ENCODE data around the gene KHSRP. TPM values are rescaled to one million over a fixed set of nuclear protein-coding genes. Genes with fewer than 3 reads are reported as not detected.

Gene KHSRP
- total and polyA plus RNA-seq, 10 of the 15 experiments (the other 5 are each of a cell fraction or from before 2014, with no cell fraction given): 4.8 to 440 (median 82.0) TPM

- ChIA-PET SMC1A (ENCODE audit: uncharacterized antibody, unreplicated experiment) (interaction anchor here (0.8 to 1.4 kb wide), 2 partner anchors 49 to 86 kb away, joined by 3 read pairs; partner anchors contain the start of gene ALKBH7), CTCF (interaction anchor here (0.8 kb wide), 1 partner anchor 67 kb away, joined by 3 read pairs; no protein-coding TSS in a partner anchor), RAD21 (ENCODE audit: unreplicated experiment) (interaction anchor here (1.2 kb wide), 1 partner anchor 15 kb away, joined by 4 read pairs; no protein-coding TSS in a partner anchor), POLR2A (no interaction called here)
- Histone ChIP-seq H3K27ac (ENCODE audit: control insufficient read depth, insufficient read depth) (no peak overlapping the region), H4K20me1 (ENCODE audit: control insufficient read depth, insufficient read depth) (peaks cover 27% of the 10 kb centered on the region), H3K4me1 (ENCODE audit: control insufficient read depth, insufficient read depth, low read length) (peaks cover 5% of the 10 kb centered on the region), H3K9ac (ENCODE audit: control insufficient read depth, insufficient read depth, low read length) (peak overlapping the region; percentile 33; the same call in 1 of the 2 replicates), H3K4me2 (ENCODE audit: control insufficient read depth, insufficient read depth) (peak overlapping the region; percentile 14), H3K36me3 (ENCODE audit: control insufficient read depth in 2 of 2, insufficient read depth in 2 of 2, low read length in 1 of 2) (peaks cover 20 to 46% of the 10 kb centered on the region in 2 experiments), H3K9me3 (replicated peaks; ENCODE audit: control insufficient read depth, insufficient read depth, low read length) (no peaks in the 10 kb centered on the region; the same call in 2 of the 3 replicates), H2AFZ (ENCODE audit: control insufficient read depth, low read depth, low read length) (no peak overlapping the region), H3K79me2 (ENCODE audit: control insufficient read depth, insufficient read depth, low read length) (peaks cover 48% of the 10 kb centered on the region), H3K4me3 (peak overlapping the region; percentile 93; the same call in 1 of the 2 replicates), H3K27me3 (replicated peaks in 1 of 2; ENCODE audit: control insufficient read depth in 2 of 2, insufficient read depth in 2 of 2, low read length in 1 of 2) (no peaks in the 10 kb centered on the region)
- in situ Hi-C loops (cut with MboI): no loop called here
- no peak for FAIRE-seq
- intact Hi-C loops (cut with micrococcal nuclease; ENCODE audit: unreplicated experiment): no loop called here
- BruUV-seq (replicated peaks): no TSS peak
- no peak for DNase-seq (ENCODE audit: low read depth, low spot score)
- no peak for ATAC-seq
- 89% methylated on average over 20 of the region's 20 CpGs for WGBS (ENCODE audit: insufficient coverage, insufficient replicate concordance, low lambda C conversion rate, missing lambda C conversion rate)
- TF ChIP-seq GATAD2B (conservative IDR thresholded peaks at IDR 0.05; ENCODE audit: low read depth) (no peak), NR2C2 (IDR thresholded peaks at IDR 0.05; ENCODE audit: borderline replicate concordance, control insufficient read depth, insufficient read length, low read depth) (no peak), POLR2A (IDR thresholded peaks at IDR 0.05; ENCODE audit: low read depth, low read length) (peak; percentile 33; the same call in 1 of the 2 replicates), ETV6 (conservative IDR thresholded peaks at IDR 0.05 in 1 of 2, IDR thresholded peaks at IDR 0.05 in 1 of 2; ENCODE audit: borderline replicate concordance in 1 of 2, low read depth in 1 of 2) (no peak), MYC (IDR thresholded peaks at IDR 0.05; ENCODE audit: insufficient read depth, insufficient read length, insufficient replicate concordance, low read length, severe bottlenecking) (no peak)
Measured at GRCh38 chr19:6421075-6422014, 3.3 kb downstream of the KHSRP start.

Measured in GM12878 (cell line).